ENCODE data around the gene SHKBP1. TPM values are rescaled to one million over a fixed set of nuclear protein-coding genes. Genes with fewer than 3 reads are reported as not detected.
A peak's percentile ranks its signal among the peaks of the same experiment; 100 is the strongest.

Gene SHKBP1
- total RNA-seq, 1 experiment from 2014 or later, result 52.3 TPM

- no peak overlapping the region for H3K4me3 ChIP-seq (ENCODE audit: insufficient read depth, low read depth, low read length)
- H3K27me3 ChIP-seq (ENCODE audit: control insufficient read depth, insufficient read depth, low read length), result peaks cover 8% of the 10 kb centered on the region
- peaks cover 1% of the 10 kb centered on the region; the same call in 1 of the 2 replicates for H3K36me3 ChIP-seq (replicated peaks; ENCODE audit: control insufficient read depth, insufficient read depth, low read length)
- DNase-seq, result no peak
These were observed 55.8 kb downstream of the SHKBP1 start for GRCh38 chr19:40632311-40633036.

DNA sequence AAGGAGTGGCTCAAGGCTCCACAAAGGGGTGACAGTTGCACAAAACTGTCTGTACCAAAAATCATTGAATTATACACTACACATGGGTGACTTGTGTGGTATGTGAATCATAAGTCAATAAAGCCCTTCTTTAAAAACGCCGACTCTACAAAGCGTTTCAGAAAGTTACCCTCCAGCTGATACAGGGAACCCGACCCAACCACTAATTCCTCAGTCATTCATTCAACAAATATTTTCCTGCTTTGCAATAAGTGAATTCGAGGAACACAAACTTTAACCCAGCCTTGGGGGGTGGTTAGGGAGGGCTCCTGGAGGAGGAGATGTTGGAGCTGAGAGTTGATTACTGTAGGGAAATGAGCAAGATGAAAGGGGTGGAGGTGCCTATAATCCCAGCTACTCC lies 56.5 kb downstream of the SHKBP1 start:
- Histone ChIP-seq H3K36me3 (replicated peaks; ENCODE audit: control insufficient read depth, insufficient read depth, low read length) (peaks cover 1% of the 10 kb centered on the region; the same call in 1 of the 2 replicates), H3K27me3 (ENCODE audit: control insufficient read depth, insufficient read depth, low read length) (peaks cover 8% of the 10 kb centered on the region), H3K4me3 (ENCODE audit: insufficient read depth, low read depth, low read length) (no peak overlapping the region)
- no peak for DNase-seq

DNA sequence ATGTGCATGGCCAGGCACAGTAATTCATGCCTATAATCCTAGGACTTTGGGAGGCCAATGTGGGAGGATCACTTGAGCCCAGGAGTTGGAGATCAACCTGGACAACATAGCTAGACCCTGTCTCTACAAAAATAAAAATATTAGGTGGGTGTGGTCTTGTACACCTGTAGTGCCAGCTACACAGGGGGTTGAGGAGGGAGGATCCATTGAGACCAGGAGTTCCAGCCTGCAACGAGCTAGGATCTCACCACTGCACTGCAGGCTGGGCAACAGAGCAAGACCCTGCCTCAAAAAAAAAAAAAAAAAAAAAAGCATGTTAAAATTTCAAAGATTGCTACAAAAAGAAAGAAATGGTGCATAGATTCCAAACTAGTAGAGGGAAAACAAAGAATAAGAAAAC lies 61.7 kb downstream of the SHKBP1 start:
- Histone ChIP-seq H3K36me3 (replicated peaks; ENCODE audit: control insufficient read depth, insufficient read depth, low read length) (no peaks in the 10 kb centered on the region), H3K27me3 (ENCODE audit: control insufficient read depth, insufficient read depth, low read length) (peaks cover 8% of the 10 kb centered on the region), H3K4me3 (ENCODE audit: insufficient read depth, low read depth, low read length) (no peak overlapping the region)
- no peak for DNase-seq

GRCh38 chr19:40639638-40639982 lies 62.9 kb downstream of the SHKBP1 start:
- Histone ChIP-seq H3K4me3 (ENCODE audit: insufficient read depth, low read depth, low read length) (no peak overlapping the region), H3K36me3 (replicated peaks; ENCODE audit: control insufficient read depth, insufficient read depth, low read length) (no peaks in the 10 kb centered on the region), H3K27me3 (ENCODE audit: control insufficient read depth, insufficient read depth, low read length) (peaks cover 5% of the 10 kb centered on the region; the same call in 1 of the 2 replicates)
- no peak for DNase-seq

DNA sequence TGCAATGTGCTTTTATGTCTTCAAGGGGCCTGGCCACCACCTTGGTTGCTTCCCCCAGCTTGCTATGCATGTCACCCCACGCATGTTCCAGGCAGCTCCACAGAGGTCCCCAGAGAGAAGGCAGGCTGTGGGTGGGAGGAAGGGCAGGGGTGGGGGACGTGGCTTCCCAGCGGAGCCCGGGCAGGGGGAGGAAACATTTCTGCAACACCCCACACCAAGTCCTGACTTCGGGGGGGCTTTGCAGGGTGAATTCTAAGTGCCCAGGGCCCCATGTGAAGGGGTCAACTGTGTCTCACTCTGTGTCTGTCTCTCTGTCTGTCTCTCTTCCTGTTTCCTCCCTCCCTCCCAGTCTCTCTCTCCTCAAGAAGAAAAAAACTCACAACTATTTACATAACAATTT lies 64.1 kb downstream of the SHKBP1 start:
- H3K36me3 ChIP-seq (replicated peaks; ENCODE audit: control insufficient read depth, insufficient read depth, low read length), result no peaks in the 10 kb centered on the region
- peak; percentile 51 for DNase-seq
- H3K27me3 ChIP-seq (ENCODE audit: control insufficient read depth, insufficient read depth, low read length), result no peaks in the 10 kb centered on the region
- no peak overlapping the region for H3K4me3 ChIP-seq (ENCODE audit: insufficient read depth, low read depth, low read length)

Other genes starting within 250 kb of the SHKBP1 start
- 8.2 and 11.8 TPM in 2 replicates for gene C19orf47, start 228.5 kb upstream of the SHKBP1 start, total RNA-seq (2014; rRNA removed; shearing (Covaris generic))
- 332 and 352 TPM in 2 replicates for gene PLD3, start 228.2 kb upstream of the SHKBP1 start, total RNA-seq (2014; rRNA removed; shearing (Covaris generic))
- gene HIPK4, start 186.7 kb upstream of the SHKBP1 start, total RNA-seq (2014; rRNA removed; shearing (Covaris generic)), result 0.15 and 0.24 TPM in 2 replicates
- 5.0 and 10.7 TPM in 2 replicates for gene PRX, start 163.5 kb upstream of the SHKBP1 start, total RNA-seq (2014; rRNA removed; shearing (Covaris generic))
- 3.7 and 4.4 TPM in 2 replicates for gene SERTAD1, start 150.9 kb upstream of the SHKBP1 start, total RNA-seq (2014; rRNA removed; shearing (Covaris generic))
- 26.0 and 29.9 TPM in 2 replicates for gene SERTAD3, start 132.5 kb upstream of the SHKBP1 start, total RNA-seq (2014; rRNA removed; shearing (Covaris generic))
- gene BLVRB, start 111.1 kb upstream of the SHKBP1 start, total RNA-seq (2014; rRNA removed; shearing (Covaris generic)), result 43.6 and 53.8 TPM in 2 replicates
- gene SPTBN4, start 109.9 kb upstream of the SHKBP1 start, total RNA-seq (2014; rRNA removed; shearing (Covaris generic)), result 0.78 and 1.1 TPM in 2 replicates
- gene LTBP4, start 24.5 kb downstream of the SHKBP1 start, total RNA-seq (2014; rRNA removed; shearing (Covaris generic)), result 54.6 and 83.1 TPM in 2 replicates
- gene NUMBL, start 113.8 kb downstream of the SHKBP1 start, total RNA-seq (2014; rRNA removed; shearing (Covaris generic)), result 18.3 and 23.1 TPM in 2 replicates
- 73.8 and 82.7 TPM in 2 replicates for gene COQ8B, start 140.0 kb downstream of the SHKBP1 start, total RNA-seq (2014; rRNA removed; shearing (Covaris generic))
- gene ITPKC, start 140.2 kb downstream of the SHKBP1 start, total RNA-seq (2014; rRNA removed; shearing (Covaris generic)), result 10.5 and 14.0 TPM in 2 replicates
- gene ACTMAP, start 173.6 kb downstream of the SHKBP1 start, total RNA-seq (2014; rRNA removed; shearing (Covaris generic)), result 3.1 and 4.7 TPM in 2 replicates
- 440 and 502 TPM in 2 replicates for gene SNRPA, start 174.3 kb downstream of the SHKBP1 start, total RNA-seq (2014; rRNA removed; shearing (Covaris generic))
- gene MIA, start 198.6 kb downstream of the SHKBP1 start, total RNA-seq (2014; rRNA removed; shearing (Covaris generic)), result not detected in 2 replicates
- gene RAB4B, start 201.4 kb downstream of the SHKBP1 start, total RNA-seq (2014; rRNA removed; shearing (Covaris generic)), result 23.8 and 26.4 TPM in 2 replicates
- 110 and 148 TPM in 2 replicates for gene EGLN2, start 222.3 kb downstream of the SHKBP1 start, total RNA-seq (2014; rRNA removed; shearing (Covaris generic))